Colon (tissue), 2 donors: ENCODE results near the gene EDIL3.
"Not testable (repeated sequence)": the region's sequence is repeated elsewhere in the genome, so short reads cannot be mapped to it uniquely, and the experiment has no call there.

Source experiments
- FAIRE-seq: peaks from 2 replicates; lab custom pipeline; 2012; peaks lifted over from hg19 to GRCh38; lab: Jason Lieb, UNC
- donor health status: control.
- donor health status: control.

Gene EDIL3

DNA sequence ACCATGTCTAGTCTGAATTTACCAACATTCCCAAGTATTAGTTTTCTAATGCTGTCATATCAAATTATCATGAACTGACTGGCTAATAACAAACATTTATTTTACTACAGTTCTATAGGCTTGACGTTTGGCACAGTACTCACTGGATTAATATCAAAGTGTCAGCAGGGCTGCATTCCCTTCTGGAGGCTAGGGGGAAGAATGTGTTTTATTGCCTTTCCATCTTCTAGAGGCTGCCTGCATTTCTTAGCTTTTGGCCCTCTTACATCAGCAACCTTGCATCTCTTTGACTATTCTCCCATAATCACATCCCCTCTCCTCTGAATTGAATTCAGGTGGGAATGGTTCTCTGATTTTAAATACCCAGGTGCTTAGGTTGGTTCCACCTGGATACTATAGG is 84.7 kb downstream of the EDIL3 start:
- FAIRE-seq = no peak

DNA sequence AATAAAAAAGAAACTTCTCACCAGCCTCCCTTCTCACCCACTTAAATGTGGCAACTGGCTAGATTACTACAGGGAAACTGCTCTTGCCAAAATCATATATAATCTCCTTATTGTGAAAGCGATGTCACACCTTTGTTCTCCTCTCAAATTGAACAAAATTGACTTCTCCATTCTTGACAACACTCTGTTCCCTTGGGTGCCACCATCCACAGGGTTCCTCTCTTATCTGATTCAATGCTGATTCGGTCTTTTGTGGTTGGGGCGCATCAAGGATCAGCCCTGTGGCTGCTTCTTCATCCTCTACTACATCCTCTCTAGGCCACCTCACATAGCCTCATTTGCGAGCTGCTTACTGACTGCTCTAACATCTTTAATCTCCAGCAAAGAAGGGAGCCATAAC is 86.1 kb downstream of the EDIL3 start:
- no peak for FAIRE-seq

DNA sequence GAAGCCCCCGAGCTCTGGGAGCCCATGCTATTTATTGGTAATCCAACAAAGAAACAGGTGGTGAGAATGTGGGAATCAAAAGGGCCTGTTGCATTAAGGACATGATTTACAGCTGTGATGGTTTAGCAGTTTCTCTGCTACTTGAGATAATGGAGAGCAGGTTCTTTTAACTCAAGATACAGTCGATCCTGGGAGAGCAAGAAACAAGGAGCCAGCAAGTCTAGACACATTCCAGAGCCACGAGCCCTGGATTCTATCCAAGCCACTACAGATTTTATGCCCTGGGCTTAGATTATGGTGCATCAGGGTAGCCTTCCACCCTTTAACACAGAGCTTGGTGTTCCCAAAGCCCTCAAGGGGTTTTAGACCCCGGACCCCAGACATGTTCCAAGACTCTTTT is 87.0 kb downstream of the EDIL3 start:
- FAIRE-seq = not testable (repeated sequence)

DNA sequence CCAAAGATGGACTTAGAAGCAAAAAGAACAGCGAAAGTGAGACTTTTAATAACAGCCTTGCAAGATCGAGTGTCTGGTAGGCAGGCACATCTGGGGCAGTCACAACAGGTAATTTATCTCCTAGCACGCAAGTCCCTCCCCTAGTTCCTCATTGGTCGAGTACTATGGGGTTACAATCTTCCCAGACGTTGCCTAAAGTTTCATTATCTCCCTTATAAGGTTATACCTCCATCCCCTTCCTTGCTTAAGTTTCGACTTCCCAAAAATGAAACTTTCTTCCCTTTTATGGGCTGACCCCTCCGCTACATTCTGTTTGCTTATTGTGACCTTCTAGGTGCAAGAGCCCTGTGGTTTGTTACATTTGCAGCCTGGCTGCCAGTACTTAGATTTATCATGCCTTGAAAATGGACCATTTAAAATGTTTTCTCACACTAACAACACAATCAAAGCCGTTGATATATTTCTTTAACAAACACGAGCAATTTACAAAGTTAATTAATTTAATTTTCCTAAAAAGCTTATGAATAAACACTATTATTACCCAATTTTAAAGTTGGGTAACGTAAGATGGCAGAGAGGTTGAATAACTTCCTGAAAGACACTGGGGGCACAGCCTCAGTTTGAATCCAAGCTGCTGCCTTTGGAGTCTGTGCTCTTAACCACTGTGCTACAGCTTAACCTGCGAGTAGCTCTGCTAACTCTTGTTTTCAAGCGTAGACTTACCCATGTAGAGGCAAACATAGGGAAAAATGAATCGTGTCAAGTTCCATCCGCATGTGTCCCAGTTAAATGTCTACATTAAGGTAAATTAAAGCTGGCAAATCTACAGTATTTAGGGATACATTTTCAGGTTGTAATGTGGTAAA is 91.7 kb downstream of the EDIL3 start:
- FAIRE-seq = no peak

DNA sequence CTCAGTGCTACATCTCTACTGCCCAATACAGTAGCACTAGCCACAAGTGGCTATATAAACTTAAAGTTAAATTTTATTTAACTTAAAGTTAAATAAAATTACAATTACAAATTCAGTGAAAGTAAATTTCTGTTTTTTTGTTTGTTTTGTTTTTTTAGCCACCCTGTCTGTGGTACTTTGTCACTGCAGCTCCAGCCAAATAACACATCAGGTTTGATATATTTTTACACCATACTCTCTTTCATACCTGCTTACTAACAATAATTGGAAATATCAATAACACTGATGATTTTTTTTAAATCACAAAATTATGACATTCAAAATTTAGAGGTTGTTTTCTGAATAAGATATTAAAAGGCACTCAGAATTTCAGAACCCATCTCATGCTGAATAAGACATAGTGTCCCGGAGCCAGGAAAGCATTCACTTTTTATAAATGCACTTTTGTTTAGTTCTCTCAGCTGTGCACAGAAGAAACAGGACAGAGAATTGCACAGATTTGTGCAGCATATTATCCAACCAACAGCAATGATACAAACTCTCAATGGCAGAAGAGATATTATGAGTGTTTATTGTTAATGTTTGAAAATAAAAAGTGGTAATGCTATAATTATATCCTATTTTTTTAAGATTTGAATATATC is 92.6 kb downstream of the EDIL3 start:
- no peak for FAIRE-seq

DNA sequence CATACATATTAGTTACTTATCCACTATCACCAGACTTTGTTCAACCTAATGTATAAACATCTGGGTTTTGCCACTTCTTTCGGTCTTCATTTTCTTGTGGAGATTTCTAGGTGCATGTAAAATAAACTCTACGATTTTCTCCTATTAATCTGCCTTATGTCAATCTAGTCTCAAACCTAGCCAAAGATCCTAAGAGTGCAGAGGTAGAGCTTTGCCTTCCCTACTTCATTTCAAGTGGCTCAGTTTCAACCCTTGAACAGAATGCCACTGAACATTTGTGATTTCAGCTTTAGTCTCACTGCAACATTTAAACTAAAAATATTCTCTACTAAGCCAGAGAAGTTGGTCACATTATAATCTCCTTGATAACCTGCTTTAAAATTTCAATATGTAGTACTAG is 94.0 kb downstream of the EDIL3 start:
- no peak for FAIRE-seq

DNA sequence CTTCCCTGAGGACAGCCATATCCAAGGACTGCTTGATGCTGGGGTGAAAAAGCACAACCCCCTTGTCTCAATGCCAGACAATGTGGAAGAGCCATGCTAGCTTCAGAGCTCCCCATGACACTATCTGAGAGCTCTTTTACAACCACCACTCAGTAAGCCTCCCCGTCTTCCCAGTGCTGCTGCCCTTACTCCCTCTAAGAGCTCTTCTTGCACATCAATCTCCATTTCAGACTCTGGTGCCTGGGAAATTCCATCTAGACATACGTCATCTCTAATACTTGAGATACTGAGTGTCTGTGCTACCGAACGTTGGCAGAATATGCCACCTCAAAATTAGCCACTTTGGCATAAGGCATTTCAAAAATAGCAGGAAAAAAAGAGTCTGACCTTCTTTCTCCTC is 94.5 kb downstream of the EDIL3 start:
- no peak for FAIRE-seq

DNA sequence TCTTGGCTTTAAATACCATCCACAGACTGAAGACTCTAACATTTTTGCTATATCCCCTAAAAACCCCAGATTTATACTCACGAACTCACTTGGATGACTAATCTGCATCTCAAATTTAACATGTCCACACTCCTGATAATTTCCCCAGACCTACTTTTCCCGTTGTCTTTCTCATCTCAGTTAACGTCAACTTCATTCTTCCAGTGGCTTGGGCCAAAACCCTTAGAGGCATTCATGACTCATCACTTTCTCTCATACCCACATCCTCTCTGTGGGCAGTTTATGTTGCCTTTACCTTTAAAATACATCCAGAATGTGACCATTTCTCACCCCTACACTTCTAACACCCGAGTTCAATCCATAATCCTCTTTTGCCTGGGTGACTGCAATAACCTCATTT is 96.7 kb downstream of the EDIL3 start:
- FAIRE-seq = no peak

DNA sequence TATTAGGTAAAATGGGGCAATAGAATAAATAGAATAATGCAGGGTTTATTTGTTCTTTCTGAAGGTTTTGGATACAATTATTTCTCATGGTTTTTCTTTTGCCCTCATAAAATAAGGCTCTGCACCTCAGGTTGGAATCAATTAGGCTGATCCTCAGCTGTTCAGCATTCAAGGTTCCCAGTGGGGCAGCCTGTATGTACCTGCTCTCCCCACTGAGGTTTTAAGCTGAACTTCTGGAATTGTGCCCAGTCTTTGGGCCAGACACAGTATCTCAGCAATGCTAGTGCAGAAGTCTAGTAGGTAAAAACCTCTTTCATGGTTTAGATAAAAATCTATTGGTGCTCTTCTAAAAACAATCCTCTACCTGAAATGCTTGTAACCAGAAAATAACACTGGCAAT is 98.0 kb downstream of the EDIL3 start:
- FAIRE-seq = no peak

DNA sequence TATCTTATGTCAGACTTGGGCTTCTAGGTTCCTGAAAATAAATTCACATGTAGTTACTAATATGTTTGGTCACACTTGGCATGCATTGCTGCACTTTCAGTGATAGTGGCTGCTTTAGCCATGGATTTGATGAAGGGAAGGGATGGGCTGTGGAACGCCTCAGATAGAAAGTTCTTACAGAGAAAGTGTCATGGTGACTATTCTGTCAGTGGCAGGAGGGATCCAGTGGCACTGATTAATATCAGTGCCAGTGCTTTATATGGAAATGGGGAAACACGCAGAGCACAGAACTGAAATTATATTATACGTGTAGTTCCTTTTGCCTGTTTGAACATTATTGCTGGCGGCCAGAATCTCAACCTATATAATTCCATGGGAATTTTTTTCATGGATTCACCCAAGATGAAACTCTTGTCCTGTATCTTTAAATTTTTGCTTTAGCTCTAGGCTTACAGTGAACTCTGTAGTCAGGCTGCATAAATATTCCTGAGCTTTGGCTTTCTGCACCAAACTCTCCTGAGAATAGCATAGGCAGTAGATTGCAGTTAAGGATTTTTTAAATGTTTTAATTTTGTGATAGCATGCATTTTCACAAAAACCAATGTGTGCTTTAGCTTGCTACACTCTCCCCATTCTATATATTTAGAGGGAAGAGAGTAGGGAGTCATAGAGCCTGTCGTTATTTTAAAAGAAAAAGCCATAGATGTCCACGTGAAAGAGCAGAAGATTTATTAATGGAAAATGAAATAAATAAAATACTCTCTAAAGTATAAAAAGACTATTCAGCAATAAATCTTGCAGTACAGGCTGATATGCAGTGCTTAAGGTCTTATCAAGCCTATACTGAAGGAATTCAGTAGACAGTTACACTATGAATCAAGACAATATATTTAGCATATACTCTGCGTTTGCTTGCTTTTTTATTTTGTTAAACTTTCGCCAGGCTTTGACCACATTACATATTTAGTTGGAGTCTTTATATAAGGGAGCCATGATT is 98.7 kb downstream of the EDIL3 start:
- no peak for FAIRE-seq

DNA sequence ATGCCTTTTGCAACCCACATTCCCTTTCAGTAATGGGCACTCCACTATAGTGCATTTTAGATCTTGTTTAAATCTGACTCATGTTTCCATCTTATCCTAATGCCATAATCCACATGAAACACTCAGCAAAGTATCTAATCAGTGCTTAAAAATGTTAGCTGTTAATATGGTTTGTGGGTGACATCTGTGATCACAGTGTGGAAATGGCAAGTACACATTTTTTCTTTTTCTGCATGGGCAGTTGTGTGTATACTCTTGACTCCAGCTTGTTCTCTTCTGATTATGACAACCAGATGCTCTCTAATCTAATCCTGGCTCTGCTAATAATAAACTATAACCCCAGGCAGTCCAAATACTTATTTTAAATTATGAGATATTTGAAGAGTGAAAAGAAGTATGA is 103.3 kb downstream of the EDIL3 start:
- FAIRE-seq = no peak

DNA sequence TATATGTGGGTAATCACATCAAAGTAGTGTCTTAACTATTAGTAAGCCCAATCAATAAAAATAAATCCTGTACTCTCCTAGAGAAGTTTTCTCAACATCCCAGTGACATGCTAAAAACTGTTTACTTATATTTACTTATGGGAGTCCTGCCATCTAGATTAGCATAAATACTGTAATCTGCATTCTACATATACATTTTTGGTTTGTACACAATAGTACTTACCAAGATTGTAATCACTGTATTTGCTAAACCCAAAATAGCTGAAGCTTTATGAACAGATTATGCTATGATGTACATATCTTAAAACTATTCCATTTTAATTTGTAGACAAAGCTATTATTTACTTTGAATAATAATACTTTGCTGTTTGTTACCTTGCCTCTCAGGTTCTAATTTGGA is 105.4 kb downstream of the EDIL3 start:
- no peak for FAIRE-seq

DNA sequence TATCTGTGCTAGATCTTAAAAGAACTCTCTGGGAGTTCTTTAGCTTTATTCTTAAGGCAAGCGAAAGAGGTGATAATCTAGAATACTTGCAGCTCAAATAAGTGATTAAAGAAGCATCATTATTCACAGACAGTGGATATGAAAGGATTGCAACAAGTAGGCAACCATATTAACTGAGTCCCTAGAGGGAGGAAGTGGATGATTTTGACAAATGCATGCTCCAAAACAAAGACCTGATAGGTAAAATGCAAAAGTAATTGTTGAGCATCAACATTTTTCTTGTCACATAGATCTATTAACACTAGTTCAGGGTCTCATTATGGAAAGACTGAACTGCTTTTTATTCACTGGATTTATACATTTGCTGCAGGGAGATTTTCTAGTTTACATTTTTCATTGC is 109.1 kb downstream of the EDIL3 start:
- FAIRE-seq = no peak

DNA sequence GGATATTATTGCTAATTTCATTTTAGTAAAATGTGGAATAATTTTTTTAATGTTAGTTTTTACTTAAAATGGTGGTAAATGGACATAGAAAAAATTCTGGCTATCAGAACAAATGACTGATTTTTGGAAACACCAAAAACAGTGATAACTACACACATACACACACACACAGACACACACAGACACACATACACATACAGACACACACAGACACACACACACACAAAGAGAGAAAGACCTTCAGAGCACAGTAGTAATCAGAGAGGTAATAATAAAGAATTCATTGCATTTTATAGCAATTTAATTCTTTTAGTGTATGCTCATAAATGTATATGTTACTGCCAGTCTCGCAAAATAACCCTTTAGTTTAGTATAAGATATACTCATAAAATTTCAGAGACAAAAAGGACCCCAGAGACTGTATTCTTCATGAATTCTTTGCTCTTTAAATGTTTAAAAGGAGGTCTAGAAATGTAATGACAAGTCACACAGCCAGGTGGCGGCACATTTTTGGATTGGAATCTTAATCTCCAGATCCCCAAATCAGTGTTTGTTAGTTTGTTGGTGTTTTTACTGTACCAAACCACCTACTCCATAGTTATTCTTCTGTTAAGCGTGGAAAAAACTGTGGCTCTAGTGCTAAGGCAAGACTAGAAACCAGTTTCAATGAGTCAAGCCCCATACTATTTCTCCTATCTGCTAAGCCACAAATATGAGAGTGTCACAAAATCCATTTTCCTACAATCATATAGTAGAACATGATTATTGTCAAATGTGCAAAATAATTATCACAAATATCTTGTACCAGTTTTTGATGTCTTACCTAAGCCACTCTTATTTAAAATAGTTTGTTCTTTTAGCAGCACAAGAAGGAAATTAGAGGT is 109.9 kb downstream of the EDIL3 start:
- FAIRE-seq = no peak

DNA sequence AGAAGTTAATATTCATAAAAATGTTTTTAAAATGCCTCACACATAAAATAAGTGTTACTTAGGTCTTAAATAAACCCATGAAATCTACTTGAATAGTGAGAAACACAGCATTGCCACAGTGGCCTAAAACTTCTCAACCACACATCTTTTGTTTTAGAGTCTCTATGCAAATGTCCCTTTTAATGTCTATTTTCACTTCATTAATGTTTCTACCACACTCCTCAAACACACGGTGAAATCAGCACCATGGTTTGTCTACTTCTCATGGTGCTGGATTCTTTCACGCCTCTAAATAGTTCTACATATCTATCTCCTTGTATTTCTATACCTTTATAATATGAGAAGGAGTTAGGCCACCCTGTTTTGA is 111.2 kb downstream of the EDIL3 start:
- FAIRE-seq = no peak

DNA sequence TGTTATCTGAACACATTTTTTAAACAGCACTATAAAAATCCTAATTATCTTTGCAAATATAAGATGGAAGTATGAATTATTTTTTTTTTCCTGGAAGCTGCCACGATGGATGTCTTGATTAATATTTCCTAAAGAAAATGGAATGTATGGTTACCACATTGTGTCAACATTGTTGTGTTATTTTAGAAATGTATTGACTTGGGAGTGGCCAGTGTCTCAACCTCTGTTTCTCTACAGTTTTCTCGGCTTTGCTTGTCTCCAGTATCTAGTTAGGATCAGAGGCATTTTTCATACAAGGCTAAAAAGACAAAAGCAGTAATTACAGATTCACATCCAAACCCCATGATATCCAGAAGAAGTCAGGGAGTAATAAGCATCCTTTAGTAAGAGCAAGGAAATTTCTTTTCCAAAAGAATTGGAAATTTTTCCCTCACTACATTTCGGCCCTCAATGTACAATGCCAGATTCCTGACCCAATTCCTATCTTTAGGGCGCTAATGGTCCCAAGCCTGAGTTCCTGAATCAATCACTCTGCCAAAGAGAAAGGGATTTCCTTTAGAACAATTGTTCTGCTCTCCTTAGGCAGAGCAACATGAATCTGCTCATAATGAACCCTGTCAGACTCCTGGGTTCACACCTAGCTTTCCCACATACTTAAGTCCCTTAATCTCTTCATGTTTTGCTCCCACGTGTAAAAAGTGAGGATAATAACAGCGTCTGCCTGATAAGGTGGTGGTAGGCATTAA is 111.7 kb downstream of the EDIL3 start:
- FAIRE-seq = no peak

DNA sequence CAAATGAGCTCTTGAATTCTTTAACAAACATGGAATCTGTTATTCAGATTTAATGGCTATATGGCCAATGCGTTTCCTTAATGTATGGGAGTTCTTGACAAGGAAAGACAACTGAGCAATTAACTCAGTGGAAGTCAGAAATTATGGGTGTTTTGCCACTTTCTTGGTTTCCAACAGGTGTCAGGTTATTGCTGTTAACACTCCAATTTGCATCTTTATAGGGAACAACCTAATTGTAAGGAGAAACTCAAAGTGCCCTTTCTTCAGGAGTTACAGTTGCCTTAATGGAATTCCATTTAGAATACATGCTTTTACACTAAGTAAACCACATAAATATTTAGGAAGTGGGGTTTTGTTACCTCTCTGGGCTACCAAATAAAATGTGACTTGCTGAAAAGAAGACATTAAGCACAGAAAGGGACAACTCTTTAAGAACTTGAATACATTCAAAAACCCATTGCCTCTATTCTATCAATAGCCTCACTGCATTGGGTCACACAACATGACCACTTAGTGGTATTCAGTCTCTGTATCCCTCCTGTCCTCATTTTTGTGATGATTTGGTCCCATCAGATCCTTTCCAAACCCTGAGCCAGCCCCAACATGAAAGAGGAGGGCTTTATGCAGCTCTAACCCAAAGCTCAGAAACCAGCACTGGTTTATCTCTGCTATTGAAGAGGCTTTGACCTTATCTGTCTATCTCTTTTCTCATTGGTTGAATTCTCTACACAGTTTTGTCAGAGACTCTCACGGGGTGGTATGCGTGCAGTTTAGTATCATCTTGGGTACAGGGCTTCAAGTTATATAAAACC is 118.7 kb downstream of the EDIL3 start:
- FAIRE-seq = no peak

DNA sequence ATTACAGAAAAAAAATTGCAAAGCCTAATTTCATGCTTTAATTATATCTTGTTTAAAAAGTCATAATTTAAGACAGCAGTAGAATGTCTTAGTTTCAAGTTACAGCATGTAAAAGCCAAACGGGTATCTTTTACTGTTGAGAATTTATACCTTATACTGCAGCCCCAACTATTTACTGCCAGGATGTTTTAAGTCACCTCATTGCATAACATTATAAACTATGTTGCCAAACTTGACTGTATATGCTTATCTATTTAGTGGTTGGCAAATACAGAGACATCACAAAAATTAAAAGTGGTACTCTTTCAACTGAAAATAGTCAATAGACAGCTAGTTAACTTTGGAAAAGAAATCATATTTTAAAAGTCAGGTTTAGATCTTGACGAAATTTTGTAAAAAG is 119.5 kb downstream of the EDIL3 start:
- no peak for FAIRE-seq

DNA sequence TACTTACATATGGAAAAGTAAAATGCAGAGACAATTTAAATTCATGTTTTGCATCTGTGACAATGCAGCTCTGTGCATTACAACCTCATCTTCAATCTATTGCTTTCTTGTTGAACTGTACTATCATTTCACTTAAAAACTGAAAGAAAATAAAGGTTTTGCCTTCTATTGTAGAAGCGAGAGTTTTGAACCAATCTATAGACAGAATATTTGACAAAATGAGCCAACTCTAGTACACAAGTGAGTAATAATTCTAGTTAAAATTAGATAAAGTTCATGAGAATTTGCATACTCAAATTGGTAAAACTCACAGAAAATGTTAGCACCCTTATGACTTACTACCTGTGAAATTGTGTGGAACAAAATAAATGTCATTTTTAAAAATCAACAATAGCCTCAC is 123.7 kb downstream of the EDIL3 start:
- FAIRE-seq = no peak

DNA sequence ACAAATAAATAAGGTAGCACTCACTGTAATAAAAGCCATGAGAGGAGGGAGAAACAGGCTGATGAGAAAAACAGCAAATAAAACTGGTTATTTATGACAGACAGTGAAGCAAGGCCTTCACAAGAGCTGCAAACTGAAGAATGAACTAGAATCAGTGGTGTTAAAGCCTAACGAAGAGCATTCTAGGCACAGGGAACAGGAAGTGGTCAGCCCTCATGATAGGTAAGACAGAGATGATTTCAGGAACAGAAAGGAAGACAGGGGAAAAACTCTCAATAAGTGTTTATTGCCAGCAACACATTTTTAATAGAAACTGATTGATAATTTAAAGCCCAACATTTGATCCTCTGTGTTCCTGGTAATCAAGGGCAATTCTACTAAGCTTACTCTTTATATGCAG is 124.5 kb downstream of the EDIL3 start:
- no peak for FAIRE-seq
